Ovary (tissue), 9 donors: Measurements from ENCODE around the gene GATAD1. TPM values are rescaled to one million over a fixed set of nuclear protein-coding genes. Genes with fewer than 3 reads are reported as not detected.
"Not testable (repeated sequence)": the region's sequence is repeated elsewhere in the genome, so short reads cannot be mapped to it uniquely, and the experiment has no call there.

Experiments
- DNase-seq, 5 donors: peaks; one replicate each; pipeline ENCODE4 v3.0.0-alpha.2; 2019 to 2020
- H3K27ac ChIP-seq, 2 donors: fragments of 200-600 bp; one replicate each; pipeline versions ENCODE4 v1.5.1 to v1.8.0; 2019 to 2022
- H3K27me3 ChIP-seq: fragments of 200-600 bp; one replicate; pipeline ENCODE4 v1.8.0; 2022
- H3K36me3 ChIP-seq: fragments of 200-600 bp; sonication (generic); one replicate; pipeline ENCODE4 v1.5.1; 2019
- H3K4me1 ChIP-seq: one replicate; pipeline ENCODE4 v1.8.1; 2013; ENCODE audit warnings: mild to moderate bottlenecking, moderate library complexity; ENCODE audit not compliant: insufficient read depth
- H3K4me3 ChIP-seq: fragments of 200-600 bp; sonication (generic); one replicate; pipeline ENCODE4 v1.5.1; 2017
- H3K9me3 ChIP-seq, 2 donors: fragments of 200-600 bp in 1 of 2; sonication (generic) in 1 of 2; one replicate each; pipeline versions ENCODE4 v1.5.1 to v1.8.1; 2013 to 2019; ENCODE audit warnings: mild to moderate bottlenecking in 1 of 2, moderate library complexity in 1 of 2
- EP300 ChIP-seq: sonication (generic); formaldehyde crosslinking; IDR thresholded peaks from one replicate; pipeline ENCODE4 v1.6.1; 2017; ENCODE audit warnings: antibody characterized with exemption
- POLR2A ChIP-seq: fragments of 450-650 bp; IDR thresholded peaks from one replicate; pipeline ENCODE4 v1.6.1; 2017; ENCODE audit warnings: antibody characterized with exemption, mild to moderate bottlenecking, moderate library complexity
- WGBS, 3 donors: extraction: QIAGEN DNeasy Blood & Tissue Kit in 1 of 3; methylation state at CpG; one replicate each; pipeline versions ENCODE4 v1.1.5 to v1.1.7; 2013 to 2017; 5-methylcytosine and 5-hydroxymethylcytosine counted together
- intact Hi-C, 4 donors: fragments of 100-400 bp; cut with DNase I; formaldehyde crosslinking; loops; one replicate each; pipeline versions ENCODE4 v1.11.0 to v1.15.1; 2022 to 2023
- polyA plus RNA-seq, 2 donors: library from polyadenylated mRNA; stranded (reverse); fragments of 200-250 nt in 1 of 2; fragments of 350-450 nt in 1 of 2; fragmentation: Illumina TruSeq in 1 of 2; extraction: RNeasy Lipid Tissue Mini Kit (QIAGEN cat#74804) in 1 of 2; gene quantifications; one replicate each; pipeline ENCODE4 v1.2.3, GENCODE V29; 2013 to 2014
- total RNA-seq, 7 donors: library from RNA; depleted of rRNA in 2 of 7; stranded (reverse); fragments of >200 nt in 2 of 7; fragmentation: NEBNext Ultra II Directional in 3 of 7; extraction: Animal tissue kit (Norgen Biotek cat#: 25700) in 3 of 7; gene quantifications; one replicate each; pipeline versions ENCODE4 v1.1.0 to v1.2.4, GENCODE V29; 2016 to 2023
- TF ChIP-seq, protein P1 (sequence below), 3 donors: fragments of 450-650 bp in 2 of 3; fragments of 200-600 bp in 1 of 3; IDR thresholded peaks; one replicate each; pipeline versions ENCODE4 v1.5.1 to v1.8.0; 2016 to 2022; ENCODE audit warnings: antibody characterized with exemption in 3 of 3, mild to moderate bottlenecking in 1 of 3
- donor health status: DM: no; HTN: no; CAD: no; lungs with moderate emphysema.
- donor health status: DM: no; HTN: no; CAD: no.
- donor health status: Bipolar disorder and iron deficiency.
- donor health status: DM: yes; HTN: yes; CAD: no.
- donor health status: DM: no; HTN: no; CAD: no.
- donor health status: DM: yes; HTN: yes; CAD: no.

GATAD1 gene
- total and polyA plus RNA-seq, 9 donors, result 30.8 to 59.1 (median 39.7) TPM

DNA sequence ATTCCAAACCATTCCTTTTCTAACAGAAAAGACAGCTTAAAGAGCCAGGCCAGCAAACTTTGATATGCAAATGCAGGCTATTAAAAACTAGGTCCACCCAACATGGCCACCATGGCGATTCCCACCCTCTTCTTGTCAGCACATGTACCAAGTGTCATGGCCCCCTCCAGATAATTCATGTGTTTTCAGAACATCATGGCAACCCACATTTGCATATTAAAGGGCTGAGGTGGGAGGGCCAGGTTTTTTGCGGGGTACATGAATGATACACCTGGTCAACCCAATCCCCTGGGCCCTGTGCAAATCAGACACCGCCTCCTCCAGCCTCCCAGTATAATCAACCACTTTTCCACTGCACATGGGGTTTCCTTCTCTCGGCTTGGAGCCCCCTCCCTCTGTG is 31.4 kb downstream of the GATAD1 start:
- DNase-seq, result no peak
- Histone ChIP-seq H3K36me3 (no peaks in the 10 kb centered on the region), H3K4me1 (no peaks in the 10 kb centered on the region), H3K27me3 (no peaks in the 10 kb centered on the region), H3K9me3 (no peaks in the 10 kb centered on the region), H3K4me3 (no peak overlapping the region), H3K27ac (no peak overlapping the region)
- 90 to 95% (median 93%) methylated on average over 4 of the region's 4 CpGs for WGBS, 3 donors
- intact Hi-C loops, result no loop called here
- TF ChIP-seq EP300, result no peak
- no peak for TF ChIP-seq POLR2A
- TF ChIP-seq, protein P1, sequence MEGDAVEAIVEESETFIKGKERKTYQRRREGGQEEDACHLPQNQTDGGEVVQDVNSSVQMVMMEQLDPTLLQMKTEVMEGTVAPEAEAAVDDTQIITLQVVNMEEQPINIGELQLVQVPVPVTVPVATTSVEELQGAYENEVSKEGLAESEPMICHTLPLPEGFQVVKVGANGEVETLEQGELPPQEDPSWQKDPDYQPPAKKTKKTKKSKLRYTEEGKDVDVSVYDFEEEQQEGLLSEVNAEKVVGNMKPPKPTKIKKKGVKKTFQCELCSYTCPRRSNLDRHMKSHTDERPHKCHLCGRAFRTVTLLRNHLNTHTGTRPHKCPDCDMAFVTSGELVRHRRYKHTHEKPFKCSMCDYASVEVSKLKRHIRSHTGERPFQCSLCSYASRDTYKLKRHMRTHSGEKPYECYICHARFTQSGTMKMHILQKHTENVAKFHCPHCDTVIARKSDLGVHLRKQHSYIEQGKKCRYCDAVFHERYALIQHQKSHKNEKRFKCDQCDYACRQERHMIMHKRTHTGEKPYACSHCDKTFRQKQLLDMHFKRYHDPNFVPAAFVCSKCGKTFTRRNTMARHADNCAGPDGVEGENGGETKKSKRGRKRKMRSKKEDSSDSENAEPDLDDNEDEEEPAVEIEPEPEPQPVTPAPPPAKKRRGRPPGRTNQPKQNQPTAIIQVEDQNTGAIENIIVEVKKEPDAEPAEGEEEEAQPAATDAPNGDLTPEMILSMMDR (IDR thresholded peaks at IDR 0.05), result no peak

DNA sequence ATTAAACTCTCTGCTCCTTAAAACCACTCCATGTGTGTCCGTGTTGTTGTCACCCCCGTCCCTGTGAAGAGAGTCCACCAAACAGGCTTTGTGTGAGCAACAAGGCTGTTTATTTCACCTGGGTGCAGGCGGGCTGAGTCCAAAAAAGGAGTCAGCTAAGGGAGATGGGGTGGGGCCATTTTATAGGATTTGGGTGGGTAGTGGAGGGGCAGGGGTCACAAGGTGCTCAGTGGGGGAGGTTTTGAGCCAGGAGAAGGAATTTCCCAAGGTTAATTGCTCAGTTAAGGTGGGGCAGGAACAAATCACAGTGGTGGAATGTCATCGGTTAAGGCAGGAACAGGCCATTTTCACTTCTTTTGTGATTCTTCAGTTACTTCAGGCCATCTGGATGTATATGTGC is 31.9 kb downstream of the GATAD1 start:
- intact Hi-C loops, DNase-seq, H3K27ac ChIP-seq, H3K36me3 ChIP-seq, H3K27me3 ChIP-seq, H3K4me3 ChIP-seq, H3K4me1 ChIP-seq, H3K9me3 ChIP-seq: not testable (repeated sequence)
- WGBS, 3 donors, result 91 to 93% (median 93%) methylated on average over 4 of the region's 4 CpGs

DNA sequence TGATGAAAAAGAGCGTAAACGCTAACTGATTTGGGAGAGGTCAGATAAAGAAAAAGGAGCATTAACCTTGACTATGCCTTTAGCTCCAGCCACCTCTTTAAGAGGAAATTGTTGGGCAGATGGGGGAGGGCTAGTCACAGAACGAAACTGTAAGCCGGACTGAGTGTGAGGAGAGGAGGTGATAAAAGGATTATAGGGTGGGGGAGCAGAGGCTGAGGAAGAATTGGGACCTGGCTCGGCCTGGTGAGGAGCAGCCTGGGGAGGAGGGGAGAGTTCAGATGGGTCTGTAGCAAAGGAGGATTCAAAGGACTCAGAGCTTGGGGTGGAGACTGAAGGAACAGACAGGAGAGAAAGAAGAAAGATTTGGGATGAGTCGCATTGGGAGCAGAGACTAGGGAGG is 36.3 kb downstream of the GATAD1 start:
- H3K4me1 ChIP-seq, H3K27ac ChIP-seq, H3K9me3 ChIP-seq, DNase-seq, H3K27me3 ChIP-seq, intact Hi-C loops, H3K36me3 ChIP-seq, H3K4me3 ChIP-seq: not testable (repeated sequence)
- WGBS, 3 donors, result 65 to 68% (median 66%) methylated on average over 6 of the region's 6 CpGs

DNA sequence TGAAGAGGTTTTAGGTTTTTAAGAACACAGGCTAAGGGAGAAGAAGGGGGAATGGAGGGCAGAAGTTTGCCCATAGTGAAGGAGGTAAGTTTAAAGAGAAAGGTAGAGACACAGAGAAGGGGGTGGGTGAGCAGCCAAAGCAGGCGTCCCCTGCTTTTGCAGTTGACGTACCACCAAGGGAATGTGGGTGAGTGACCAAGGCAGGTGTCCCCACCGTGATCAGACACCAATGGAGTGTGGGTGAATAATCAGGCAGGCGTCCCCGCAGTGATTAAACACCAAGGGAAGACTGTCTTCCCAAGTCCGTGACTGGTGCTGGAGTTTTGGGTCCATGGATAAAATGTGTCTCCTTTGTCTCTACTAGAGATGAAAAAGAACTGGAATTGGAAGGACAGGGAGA is 36.9 kb downstream of the GATAD1 start:
- H3K36me3 ChIP-seq, H3K9me3 ChIP-seq, H3K27me3 ChIP-seq, intact Hi-C loops, H3K27ac ChIP-seq, DNase-seq, H3K4me1 ChIP-seq, H3K4me3 ChIP-seq: not testable (repeated sequence)
- WGBS, 3 donors, result 94% methylated on average over 6 of the region's 6 CpGs

DNA sequence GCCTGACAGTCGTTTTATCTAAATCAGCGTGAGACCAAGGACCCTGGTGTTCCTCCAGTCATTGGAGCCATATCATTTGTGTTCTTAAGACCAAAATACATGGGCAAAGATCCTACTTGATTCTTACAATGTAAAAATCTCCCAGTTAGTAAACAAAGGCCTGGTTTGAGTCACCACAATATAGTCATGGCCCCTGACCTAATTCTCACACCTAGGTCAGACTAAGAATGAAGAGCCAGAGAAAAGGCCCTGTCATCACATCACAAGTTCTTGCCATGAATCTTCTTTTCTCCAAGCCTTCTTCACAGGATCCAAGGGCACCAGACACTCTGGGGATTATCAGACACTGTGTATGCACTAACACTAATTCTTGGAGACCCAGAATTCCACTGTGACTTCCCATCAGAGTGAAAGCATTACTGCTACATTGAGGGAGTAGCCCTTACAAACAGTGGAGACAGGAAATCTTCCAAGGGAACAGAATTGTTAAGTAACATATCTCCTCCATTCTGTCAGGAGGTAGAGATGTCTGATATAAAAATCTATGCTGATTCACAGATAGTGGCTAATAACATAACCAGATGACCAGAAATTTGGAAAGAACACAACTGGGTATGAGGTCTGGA is 38.1 kb downstream of the GATAD1 start:
- Histone ChIP-seq H3K4me1 (no peaks in the 10 kb centered on the region), H3K27me3 (no peaks in the 10 kb centered on the region), H3K27ac (no peak overlapping the region), H3K4me3 (no peak overlapping the region), H3K9me3 (no peaks in the 10 kb centered on the region), H3K36me3 (no peaks in the 10 kb centered on the region)
- intact Hi-C loops, result no loop called here
- 87 to 93% (median 88%) methylated on average over 2 of the region's 2 CpGs for WGBS, 3 donors
- DNase-seq, result no peak
- TF ChIP-seq, protein P1 (IDR thresholded peaks at IDR 0.05), result no peak
- no peak for TF ChIP-seq EP300
- TF ChIP-seq POLR2A, result no peak

DNA sequence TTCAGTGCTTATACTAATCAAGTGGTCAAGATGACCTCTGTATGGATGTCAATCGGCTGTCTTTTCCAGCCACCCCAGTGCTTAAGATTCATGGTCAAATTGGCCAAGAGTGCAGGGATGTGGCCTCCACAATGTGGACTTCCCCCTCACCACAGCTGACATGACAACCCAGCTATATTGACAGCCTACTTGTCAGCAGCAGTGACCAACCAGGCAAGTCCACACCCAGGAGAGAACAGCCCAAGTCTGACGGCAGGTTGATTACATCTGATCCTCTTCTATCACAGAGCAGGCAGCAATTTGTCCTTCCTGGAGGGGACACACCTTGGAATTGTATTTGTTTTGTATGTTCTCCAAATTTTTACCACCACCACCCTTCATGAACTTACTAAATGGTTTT is 38.7 kb downstream of the GATAD1 start:
- no peaks in the 10 kb centered on the region for H3K27me3 ChIP-seq
- intact Hi-C loops, result no loop called here
- WGBS, 3 donors, result 77 to 87% (median 82%) methylated on average over 2 of the region's 2 CpGs
- no peaks in the 10 kb centered on the region for H3K36me3 ChIP-seq
- no peaks in the 10 kb centered on the region for H3K4me1 ChIP-seq
- H3K4me3 ChIP-seq, result no peak overlapping the region
- H3K27ac ChIP-seq, result no peak overlapping the region
- TF ChIP-seq, protein P1 (IDR thresholded peaks at IDR 0.05), result no peak
- TF ChIP-seq EP300 (no peak), POLR2A (no peak)
- no peaks in the 10 kb centered on the region for H3K9me3 ChIP-seq
- no peak for DNase-seq
